ENCODE measurements around the gene C17orf50. TPM values are rescaled to one million over a fixed set of nuclear protein-coding genes. Genes with fewer than 3 reads are reported as not detected.

The C17orf50 gene
- polyA plus RNA-seq, 1 donor (not counting 4 experiments of a cell fraction or from before 2014, with no cell fraction given): not detected

DNA sequence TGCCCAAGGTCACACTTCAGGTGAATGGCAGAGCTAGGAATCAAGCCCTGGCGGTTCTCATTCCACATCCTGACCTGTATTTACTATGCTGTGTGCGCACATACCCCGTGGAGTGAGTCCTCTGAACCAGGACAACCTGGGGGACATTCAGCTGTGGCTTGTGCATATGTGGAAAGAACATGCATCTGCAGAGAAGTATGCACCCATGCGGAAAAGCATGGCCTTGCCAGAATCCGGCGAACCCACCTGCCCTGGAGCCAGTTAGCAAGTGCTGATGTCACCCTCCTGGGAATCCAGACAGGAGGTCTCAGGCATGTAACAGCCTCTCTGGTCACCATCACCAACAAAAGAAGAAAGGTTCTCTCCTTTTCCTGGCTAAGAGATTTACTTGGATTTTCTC lies 27.3 kb upstream of the C17orf50 start:
- DNase-seq (ENCODE audit: low read depth, low spot score) (no peak), FAIRE-seq (no peak)
- H2AFZ ChIP-seq (ENCODE audit: control insufficient read depth, low read length): no peak overlapping the region
- peaks cover 5% of the 10 kb centered on the region for H3K4me1 ChIP-seq (ENCODE audit: control insufficient read depth, extremely low read depth, insufficient read depth, low read length)
- no peak overlapping the region for H3K4me3 ChIP-seq (ENCODE audit: control insufficient read depth in 2 of 3, extremely low read depth in 1 of 3, insufficient read depth in 2 of 3, low read depth in 1 of 3, low read length in 3 of 3)
- H3K36me3 ChIP-seq (ENCODE audit: control insufficient read depth in 2 of 2, extremely low read depth in 1 of 2, insufficient read depth in 2 of 2, low read length in 2 of 2): no peaks in the 10 kb centered on the region
- no peak overlapping the region for H3K4me2 ChIP-seq (ENCODE audit: control insufficient read depth, extremely low read depth, insufficient read depth, low read depth, low read length)
- peaks cover 12% of the 10 kb centered on the region for H3K27me3 ChIP-seq (ENCODE audit: control insufficient read depth, extremely low read depth, insufficient read depth, low read length)
- no peaks in the 10 kb centered on the region for H3K9me3 ChIP-seq (ENCODE audit: control insufficient read depth, low read depth, low read length)
- TF ChIP-seq, protein P1, sequence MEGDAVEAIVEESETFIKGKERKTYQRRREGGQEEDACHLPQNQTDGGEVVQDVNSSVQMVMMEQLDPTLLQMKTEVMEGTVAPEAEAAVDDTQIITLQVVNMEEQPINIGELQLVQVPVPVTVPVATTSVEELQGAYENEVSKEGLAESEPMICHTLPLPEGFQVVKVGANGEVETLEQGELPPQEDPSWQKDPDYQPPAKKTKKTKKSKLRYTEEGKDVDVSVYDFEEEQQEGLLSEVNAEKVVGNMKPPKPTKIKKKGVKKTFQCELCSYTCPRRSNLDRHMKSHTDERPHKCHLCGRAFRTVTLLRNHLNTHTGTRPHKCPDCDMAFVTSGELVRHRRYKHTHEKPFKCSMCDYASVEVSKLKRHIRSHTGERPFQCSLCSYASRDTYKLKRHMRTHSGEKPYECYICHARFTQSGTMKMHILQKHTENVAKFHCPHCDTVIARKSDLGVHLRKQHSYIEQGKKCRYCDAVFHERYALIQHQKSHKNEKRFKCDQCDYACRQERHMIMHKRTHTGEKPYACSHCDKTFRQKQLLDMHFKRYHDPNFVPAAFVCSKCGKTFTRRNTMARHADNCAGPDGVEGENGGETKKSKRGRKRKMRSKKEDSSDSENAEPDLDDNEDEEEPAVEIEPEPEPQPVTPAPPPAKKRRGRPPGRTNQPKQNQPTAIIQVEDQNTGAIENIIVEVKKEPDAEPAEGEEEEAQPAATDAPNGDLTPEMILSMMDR (optimal IDR thresholded peaks at IDR 0.05 in 1 of 3, IDR thresholded peaks at IDR 0.05 in 1 of 3, conservative IDR thresholded peaks at IDR 0.05 in 1 of 3; ENCODE audit: extremely low read depth in 1 of 3, insufficient read depth in 2 of 3, low read length in 3 of 3): no peak
- no peak for TF ChIP-seq EZH2 (IDR thresholded peaks at IDR 0.05; ENCODE audit: low read length)
- H3K79me2 ChIP-seq (ENCODE audit: control insufficient read depth, insufficient read depth, low read length): no peaks in the 10 kb centered on the region
- no peak overlapping the region for H3K9ac ChIP-seq (ENCODE audit: control insufficient read depth, extremely low read depth, insufficient read depth, low read length)
- H4K20me1 ChIP-seq (ENCODE audit: control insufficient read depth, extremely low read depth, insufficient read depth, low read length): no peaks in the 10 kb centered on the region
- H3K27ac ChIP-seq (ENCODE audit: control insufficient read depth, insufficient read depth, low read length): no peak overlapping the region
- dilution Hi-C loops (cut with MboI; ENCODE audit: extremely low pct_ligation_motif_present, low sequenced_read_pairs): no loop called here
- no peaks in the 10 kb centered on the region for H3K9me1 ChIP-seq (ENCODE audit: control insufficient read depth, extremely low read depth, insufficient read depth, low read length)

DNA sequence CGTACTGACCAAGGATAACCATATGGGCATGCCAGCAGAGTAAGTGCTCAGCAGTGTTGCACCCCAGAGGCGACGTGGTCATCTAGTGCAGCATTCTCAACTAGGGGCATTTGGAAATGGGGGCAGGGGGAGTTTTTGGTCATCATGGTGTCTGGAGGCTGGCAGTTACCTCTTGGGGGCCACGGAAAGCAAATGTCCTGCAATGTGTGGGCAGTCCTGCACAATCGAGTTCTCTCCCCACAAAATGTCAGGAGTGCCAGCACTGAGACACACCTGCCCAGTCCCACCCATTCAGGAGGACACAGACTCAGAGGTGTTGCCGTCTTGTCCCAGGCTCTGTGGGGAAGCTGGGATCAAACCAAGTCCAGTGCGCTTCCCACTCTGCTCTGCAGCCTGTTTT lies 26.3 kb upstream of the C17orf50 start:
- H3K4me3 ChIP-seq (ENCODE audit: control insufficient read depth in 2 of 3, extremely low read depth in 1 of 3, insufficient read depth in 2 of 3, low read depth in 1 of 3, low read length in 3 of 3): no peak overlapping the region
- peaks cover 22% of the 10 kb centered on the region for H3K27me3 ChIP-seq (ENCODE audit: control insufficient read depth, extremely low read depth, insufficient read depth, low read length)
- dilution Hi-C loops (cut with MboI; ENCODE audit: extremely low pct_ligation_motif_present, low sequenced_read_pairs): no loop called here
- H3K9ac ChIP-seq (ENCODE audit: control insufficient read depth, extremely low read depth, insufficient read depth, low read length): no peak overlapping the region
- H3K4me2 ChIP-seq (ENCODE audit: control insufficient read depth, extremely low read depth, insufficient read depth, low read depth, low read length): no peak overlapping the region
- no peaks in the 10 kb centered on the region for H3K36me3 ChIP-seq (ENCODE audit: control insufficient read depth in 2 of 2, extremely low read depth in 1 of 2, insufficient read depth in 2 of 2, low read length in 2 of 2)
- H3K9me3 ChIP-seq (ENCODE audit: control insufficient read depth, low read depth, low read length): no peaks in the 10 kb centered on the region
- no peak overlapping the region for H3K27ac ChIP-seq (ENCODE audit: control insufficient read depth, insufficient read depth, low read length)
- peaks cover 5% of the 10 kb centered on the region for H3K4me1 ChIP-seq (ENCODE audit: control insufficient read depth, extremely low read depth, insufficient read depth, low read length)
- no peak for DNase-seq (ENCODE audit: low read depth, low spot score)
- H2AFZ ChIP-seq (ENCODE audit: control insufficient read depth, low read length): no peak overlapping the region
- TF ChIP-seq EZH2 (IDR thresholded peaks at IDR 0.05; ENCODE audit: low read length): no peak
- TF ChIP-seq, protein P1 (optimal IDR thresholded peaks at IDR 0.05 in 1 of 3, IDR thresholded peaks at IDR 0.05 in 1 of 3, conservative IDR thresholded peaks at IDR 0.05 in 1 of 3; ENCODE audit: extremely low read depth in 1 of 3, insufficient read depth in 2 of 3, low read length in 3 of 3): no peak
- H4K20me1 ChIP-seq (ENCODE audit: control insufficient read depth, extremely low read depth, insufficient read depth, low read length): no peaks in the 10 kb centered on the region
- H3K9me1 ChIP-seq (ENCODE audit: control insufficient read depth, extremely low read depth, insufficient read depth, low read length): no peaks in the 10 kb centered on the region
- no peak for FAIRE-seq
- no peaks in the 10 kb centered on the region for H3K79me2 ChIP-seq (ENCODE audit: control insufficient read depth, insufficient read depth, low read length)
